DMS79 treated with DMSO at 0.1 percent for 48 hours (cell line): Measurements from ENCODE around the gene CWC27.
A peak's percentile ranks its signal among the peaks of the same experiment; 100 is the strongest.
"Not testable (repeated sequence)": the region's sequence is repeated elsewhere in the genome, so short reads cannot be mapped to it uniquely, and the experiment has no call there.

Experiments
- DNase-seq: peaks from one replicate; lab custom pipeline; 2025; lab: John Stamatoyannopoulos, UW

Gene CWC27

DNA sequence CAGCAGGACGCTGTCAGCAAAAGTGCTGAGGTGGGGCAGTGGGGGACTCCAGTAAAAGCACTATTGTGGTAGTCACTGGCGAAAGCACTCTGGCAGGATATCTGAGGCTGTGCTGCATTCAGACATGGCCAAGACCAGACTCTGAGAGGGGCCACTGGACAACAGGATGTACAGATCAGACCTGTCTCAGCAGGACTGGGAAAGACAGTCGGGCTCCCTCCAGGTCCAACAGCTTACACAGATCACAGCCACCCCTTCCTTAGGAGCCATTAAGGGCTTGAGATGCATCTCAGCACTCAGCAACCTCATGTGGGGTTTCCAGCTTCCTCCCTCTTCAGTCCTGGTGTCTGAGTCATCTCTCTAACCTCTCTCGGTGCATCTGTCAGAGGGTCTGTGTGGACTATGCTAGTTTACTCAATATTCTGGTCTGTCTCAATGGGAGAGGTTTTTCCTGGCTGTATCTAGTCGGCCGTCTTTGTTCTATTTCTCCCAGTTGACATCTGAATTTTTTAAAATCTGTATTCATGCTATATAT lies 154.5 kb downstream of the CWC27 start:
- DNase-seq = no peak

DNA sequence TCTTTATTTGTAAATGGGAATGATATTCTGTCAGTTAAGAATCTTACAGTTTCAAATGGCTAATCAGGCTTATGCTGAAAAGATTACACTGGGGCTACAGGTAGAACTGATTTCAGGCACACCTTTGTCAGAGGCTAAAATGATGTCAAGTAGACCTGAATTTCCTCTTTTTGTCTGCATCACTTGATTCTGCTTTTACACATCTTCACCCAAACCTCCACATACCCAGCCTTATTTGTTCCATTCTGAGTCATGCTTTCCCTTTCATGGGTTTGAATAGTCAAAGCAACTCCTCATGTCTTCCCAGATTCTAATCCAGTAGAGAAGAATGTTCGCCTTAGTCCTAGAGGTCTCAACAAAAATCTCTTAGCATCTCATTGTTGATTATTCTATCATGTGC lies 156.4 kb downstream of the CWC27 start:
- no peak for DNase-seq

- DNase-seq = no peak
Observed at GRCh38 chr5:64929833-64930232, 161.1 kb downstream of the CWC27 start.

- DNase-seq = no peak
Observed at GRCh38 chr5:64930672-64931318, 162.1 kb downstream of the CWC27 start.

GRCh38 chr5:64939422-64939771 lies 170.7 kb downstream of the CWC27 start:
- DNase-seq = not testable (repeated sequence)

DNA sequence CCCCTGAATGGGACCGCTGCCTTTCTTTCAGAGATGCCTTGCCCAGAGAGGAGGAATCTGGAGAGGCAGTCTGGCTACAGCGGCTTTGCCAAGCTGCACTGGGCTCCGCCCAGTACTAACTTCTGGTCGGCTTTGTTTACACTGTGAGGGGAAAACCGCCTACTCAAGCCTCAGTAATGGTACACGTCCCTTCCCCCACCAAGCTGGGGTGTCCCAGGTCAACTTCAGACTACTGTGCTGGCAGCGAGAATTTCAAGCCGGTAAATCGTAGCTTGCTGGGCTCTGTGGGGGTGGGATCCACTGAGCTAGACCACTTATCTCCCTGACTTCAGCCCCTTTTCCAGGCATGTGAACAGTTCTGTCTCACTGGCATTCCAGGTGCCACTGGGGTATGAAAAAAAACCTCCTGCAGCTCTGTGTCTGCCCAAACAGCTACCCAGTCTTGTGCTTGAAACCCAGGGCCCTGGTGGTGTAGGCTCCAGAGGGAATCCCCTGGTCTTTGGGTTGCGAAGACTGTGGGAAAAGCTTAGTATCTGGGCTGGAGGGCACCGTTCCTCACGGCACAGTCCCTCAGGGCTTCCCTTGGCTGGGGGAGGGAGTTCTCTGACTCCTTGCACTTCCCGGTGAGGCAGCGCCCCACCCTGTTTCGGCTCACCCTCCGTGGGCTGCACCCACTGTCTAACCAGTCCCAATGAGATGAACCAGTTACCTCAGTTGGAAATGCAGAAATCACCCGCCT lies 171.2 kb downstream of the CWC27 start:
- DNase-seq = no peak

DNA sequence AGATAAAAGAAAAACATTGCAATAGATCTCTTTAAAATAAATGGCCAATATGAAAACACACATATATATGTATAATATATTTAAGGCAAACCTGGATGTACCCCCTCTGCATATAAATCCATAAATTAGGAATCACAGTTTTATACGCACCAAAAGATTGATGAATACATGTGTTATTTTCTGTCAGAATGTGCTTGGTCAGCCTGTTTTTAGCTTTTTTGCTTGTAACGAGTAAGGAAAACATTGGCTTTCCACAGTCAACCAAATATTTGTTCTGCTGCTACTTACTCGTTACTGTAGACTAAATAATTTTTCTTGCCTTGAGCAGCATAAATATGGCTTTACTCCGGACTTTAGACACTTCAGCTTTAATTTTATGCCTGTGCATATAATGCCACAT lies 173.7 kb downstream of the CWC27 start:
- no peak for DNase-seq

DNA sequence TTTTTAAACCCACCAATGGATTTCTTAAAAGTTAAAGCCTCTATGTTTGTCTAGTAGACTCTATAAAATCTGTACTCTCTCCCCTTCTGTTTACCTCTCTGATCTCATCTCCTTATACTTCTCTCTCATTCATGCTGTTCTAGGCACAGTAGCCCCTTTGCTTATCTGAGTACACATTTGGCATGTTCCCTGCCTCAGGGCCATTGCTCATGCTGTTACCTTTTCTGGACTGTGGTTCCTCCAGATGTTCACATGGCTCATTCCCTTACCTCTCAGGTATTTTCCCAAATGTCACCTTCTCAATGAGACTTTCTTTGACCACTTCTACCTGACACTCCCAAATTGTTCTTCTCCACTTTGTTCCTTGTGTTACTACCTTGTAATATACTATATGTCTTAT lies 176.1 kb downstream of the CWC27 start:
- no peak for DNase-seq

- DNase-seq = peak; percentile 73
Observed at GRCh38 chr5:64947031-64947430, 178.3 kb downstream of the CWC27 start.

DNA sequence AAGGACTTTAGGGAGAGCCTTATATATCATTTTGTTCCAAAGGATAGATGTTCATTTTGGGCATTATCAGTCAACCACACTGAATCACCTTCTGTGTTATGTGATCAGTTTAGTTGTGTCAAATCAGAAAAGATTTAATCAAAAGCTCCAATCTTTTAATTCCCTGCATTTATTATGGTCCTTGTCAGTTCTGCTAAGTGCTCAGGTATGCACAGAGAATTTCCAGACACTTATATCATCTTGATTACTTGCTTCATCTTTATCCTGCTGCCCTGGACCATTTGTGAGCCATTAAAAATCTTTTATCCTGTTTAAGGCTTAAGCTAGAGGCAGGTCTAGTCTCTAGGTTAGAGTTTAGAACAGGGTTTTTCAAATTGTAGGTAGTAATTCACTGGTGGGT lies 179.1 kb downstream of the CWC27 start:
- DNase-seq = no peak

DNA sequence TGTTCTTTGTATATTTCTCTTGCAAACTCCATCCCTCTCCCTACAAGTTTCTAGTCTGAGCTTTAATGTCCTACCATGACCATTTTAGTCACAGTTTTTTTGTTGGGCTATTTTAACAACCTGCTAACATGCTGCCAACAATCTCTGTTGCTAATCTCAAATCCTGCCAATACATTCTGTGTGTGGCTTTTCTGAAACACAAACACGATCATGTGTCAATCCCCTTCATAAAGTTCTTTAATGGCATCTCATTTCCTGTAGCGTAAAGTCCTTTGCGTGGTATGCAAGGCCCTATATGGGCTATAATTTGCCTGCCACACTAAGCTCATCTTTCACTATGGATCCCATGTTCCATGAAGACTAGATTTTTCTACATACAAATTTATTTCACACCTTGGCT lies 180.6 kb downstream of the CWC27 start:
- no peak for DNase-seq

DNA sequence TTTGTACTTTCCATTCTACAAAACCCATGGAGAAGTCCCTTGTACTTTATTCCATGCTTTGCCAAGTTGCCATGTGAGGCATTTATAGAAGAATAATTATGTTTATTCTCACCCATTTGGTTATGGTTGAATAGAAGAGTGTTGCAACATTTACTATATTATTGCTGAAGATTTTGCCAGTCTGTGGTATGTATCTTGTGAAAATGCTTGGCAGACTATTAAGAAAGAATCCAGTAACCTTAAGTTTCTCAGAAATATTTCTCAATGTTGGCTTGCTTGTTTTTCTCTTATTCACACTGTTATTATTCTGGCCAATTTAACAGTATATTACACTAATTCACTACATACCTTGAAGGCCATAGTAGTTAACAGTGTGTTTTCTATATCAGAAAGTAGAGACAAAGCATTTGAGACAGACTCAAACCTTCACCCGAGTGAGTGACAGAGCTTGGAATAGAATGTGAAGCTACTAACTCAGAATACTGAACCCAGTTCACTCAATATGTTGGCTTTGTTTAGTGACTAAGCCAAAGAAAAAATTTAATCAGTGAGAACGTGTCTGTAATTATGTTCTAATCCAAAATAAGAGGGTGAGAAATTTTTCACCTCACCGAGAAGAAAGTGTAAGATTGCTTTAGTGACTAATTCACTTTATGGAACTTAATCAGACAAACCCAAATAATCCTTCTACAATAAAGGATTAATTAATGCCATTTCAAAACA lies 184.4 kb downstream of the CWC27 start:
- no peak for DNase-seq

GRCh38 chr5:64954518-64954917 lies 185.8 kb downstream of the CWC27 start:
- DNase-seq = no peak

DNA sequence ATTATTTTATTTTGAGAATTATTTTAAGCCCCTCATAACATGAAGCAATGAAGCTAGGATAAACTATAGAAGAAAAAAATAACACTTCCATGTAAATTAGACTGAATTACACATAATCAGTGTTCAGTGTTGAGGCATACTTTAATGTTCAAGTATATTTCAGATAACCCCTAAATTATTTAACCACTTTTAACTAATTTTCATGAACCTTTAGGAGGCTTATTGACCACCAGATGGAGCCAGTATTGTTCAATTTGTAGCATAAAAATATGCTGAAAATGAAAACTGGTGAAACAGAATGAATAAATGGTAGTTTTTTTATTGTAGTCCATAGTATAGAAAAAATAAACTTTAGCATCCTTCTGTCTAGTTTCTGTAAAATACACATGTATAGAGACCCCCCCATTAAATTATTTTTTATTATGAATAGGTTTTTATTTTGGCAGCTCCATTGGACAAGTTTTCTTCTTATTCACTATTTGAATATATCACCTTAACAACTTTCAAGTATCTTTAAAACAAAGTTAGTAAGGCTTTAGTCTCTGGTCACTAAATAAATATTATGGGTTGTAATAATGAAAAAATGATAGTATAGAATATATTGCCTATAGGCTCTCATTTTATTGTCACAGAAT lies 190.1 kb downstream of the CWC27 start:
- DNase-seq = no peak

DNA sequence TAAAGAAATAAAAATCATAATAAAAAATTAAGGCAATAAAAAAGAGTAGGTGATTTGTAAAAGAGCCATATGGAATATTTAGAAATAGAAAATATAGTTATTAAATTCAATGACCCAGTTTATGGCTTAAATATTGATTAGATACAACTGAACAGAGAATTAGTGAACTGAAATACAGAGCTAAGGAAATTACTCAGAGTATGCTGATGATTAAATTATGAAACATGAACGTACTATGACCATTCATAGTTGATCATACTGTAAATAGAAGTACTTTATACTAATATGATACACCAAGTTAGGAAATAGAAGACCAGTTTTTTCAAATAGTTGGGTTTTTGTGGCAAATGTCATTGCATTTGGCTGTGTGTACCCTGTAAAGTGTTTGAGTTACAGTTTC lies 194.5 kb downstream of the CWC27 start:
- DNase-seq = no peak

DNA sequence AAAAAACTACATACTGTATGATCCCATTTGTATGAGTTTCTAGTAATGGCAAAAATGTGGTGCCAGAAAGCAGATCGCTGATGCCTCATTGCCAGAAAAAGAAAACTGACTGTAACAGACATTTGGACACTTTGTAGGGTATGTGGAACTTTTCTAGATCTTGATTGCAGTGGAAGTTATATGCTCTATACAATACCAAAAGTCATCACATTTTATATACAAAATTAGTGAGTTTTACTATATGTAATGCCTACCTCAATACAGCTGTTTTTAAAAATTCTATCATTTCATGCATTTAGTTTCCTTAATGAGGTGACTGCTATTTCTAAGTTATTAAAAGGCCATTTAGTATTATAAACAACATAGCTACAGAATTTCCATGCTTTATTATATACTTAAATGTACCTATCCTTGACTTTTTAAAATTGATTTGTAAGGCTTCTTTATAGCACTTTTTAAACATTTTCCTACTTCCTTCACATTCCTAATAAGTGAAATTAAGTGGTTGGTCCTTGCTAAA lies 199.9 kb downstream of the CWC27 start:
- no peak for DNase-seq

DNA sequence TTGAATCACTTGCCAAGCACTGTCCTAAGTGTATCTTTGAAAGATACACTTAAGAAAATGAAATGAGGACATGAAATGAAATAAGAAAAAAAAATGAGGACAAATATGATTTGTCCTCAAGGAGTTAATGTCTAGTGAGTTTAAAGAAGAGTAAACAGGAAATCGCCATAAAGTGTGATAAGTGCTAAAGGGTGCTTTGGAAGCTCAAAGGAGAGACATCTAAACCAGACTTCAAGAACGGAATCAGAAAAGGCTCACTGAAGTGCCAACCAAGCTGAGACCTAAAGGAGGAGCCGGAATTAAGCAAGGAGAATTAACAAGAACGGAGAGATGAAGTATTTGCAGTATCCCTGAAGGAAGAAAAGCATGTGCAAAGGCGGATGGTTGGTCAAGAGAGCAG lies 200.8 kb downstream of the CWC27 start:
- no peak for DNase-seq

DNA sequence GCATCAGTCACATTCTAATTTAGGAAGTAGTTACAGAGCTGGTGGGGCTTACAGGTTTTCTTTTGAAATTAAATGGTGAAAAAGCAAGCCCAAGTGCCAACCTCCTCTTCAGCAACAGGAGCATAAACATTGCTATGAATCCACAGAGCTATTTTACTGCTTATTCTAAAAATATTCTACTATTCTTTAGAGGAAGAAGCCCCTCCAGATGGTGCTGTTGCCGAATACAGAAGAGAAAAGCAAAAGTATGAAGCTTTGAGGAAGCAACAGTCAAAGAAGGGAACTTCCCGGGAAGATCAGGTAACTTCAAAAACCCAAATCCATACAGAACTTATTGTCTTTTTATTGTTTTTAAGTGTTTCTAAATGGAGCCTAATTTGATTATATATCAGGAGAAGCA lies 202.8 kb downstream of the CWC27 start:
- no peak for DNase-seq

DNA sequence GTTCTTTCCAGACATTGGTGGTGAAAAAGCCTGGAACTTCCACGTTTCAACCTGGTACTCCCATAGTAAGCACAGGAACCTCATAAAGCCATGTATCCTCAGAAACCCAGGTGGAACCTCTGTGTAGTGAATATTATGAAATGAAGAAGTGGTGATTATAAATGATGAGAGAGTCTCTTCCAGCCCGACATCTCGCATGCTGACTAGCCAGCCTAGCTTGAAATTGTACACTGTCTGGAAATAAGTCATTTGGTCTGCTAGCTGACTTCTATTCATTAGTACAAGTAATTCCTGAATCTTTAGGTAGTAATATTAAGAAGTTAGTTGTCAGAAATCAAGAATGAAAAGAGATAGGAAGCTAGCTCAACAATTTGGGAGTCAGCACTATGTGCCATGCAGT lies 203.3 kb downstream of the CWC27 start:
- no peak for DNase-seq

GRCh38 chr5:64972591-64972990 lies 203.9 kb downstream of the CWC27 start:
- no peak for DNase-seq

DNA sequence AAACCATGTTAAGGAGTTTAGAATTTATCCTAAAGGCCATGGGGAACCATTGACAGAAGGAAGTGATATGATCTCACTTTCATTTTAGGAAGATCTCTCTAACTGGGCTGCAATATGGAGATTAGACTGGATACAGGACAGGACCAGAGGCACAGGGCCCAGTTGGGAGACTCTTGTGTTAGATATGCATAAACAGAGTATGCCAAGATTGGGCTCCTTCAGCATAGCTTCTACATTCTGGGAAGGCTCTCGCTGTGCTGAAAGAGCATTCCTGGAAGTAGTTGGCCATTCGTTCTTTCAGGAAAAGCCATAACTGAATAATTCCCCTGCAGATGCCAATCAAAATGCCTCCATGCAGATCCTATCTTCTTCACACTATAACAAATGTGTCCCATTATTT lies 204.5 kb downstream of the CWC27 start:
- no peak for DNase-seq

DNA sequence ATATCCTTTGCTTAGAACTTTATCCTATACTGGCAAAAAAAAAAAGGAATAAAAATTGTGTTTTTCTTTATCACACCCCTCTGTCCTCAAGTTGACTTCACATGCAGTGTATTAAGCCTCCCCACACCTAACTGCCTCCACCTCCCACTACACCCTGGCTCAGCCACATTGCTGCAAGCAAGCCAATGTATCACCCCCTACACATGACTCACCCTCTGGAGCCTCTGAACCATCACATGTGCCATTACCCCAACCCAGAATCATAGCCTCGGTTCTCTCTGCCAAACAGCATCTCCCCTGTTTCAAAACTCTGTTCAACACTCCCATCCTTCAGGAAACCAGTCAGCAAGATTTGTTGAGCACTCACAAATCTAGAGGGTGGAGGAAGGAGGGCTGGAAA lies 209.0 kb downstream of the CWC27 start:
- no peak for DNase-seq
